Activated naive CD8-positive, alpha-beta T cell treated with anti-CD3 and anti-CD28 coated beads for 36 hours (primary cell): ENCODE results near the gene PDCL2. TPM values are rescaled to one million over a fixed set of nuclear protein-coding genes. Genes with fewer than 3 reads are reported as not detected.

Experiments
- total RNA-seq, 2 experiments: library from RNA; stranded (reverse); gene quantifications; one replicate each; pipeline ENCODE4 v1.2.3, GENCODE V29; 2021

Gene PDCL2
- total RNA-seq, 2 experiments from 2014 or later, result not detected

Other genes starting within 250 kb of the PDCL2 start
- gene SRD5A3, start 246.0 kb downstream of the PDCL2 start, total RNA-seq, result 10 to 100 TPM; 32.5 to 39.7 TPM
- 10 to 100 TPM; 59.7 to 60.8 TPM for gene TMEM165, start 196.3 kb downstream of the PDCL2 start, total RNA-seq
- 10 to 100 TPM; 11.3 to 11.4 TPM for gene CLOCK, start 45.3 kb downstream of the PDCL2 start, total RNA-seq
- gene NMU, start 44.1 kb upstream of the PDCL2 start, total RNA-seq, result under 1 TPM; 0.56 to 0.90 TPM
- not detected for gene EXOC1L, start 227.5 kb upstream of the PDCL2 start, total RNA-seq